Trophoblast cell (in vitro differentiated cells and primary cell): ENCODE data around the gene LRP5.

ENCODE experiments used
- DNase-seq, 2 donors: peaks; one replicate each; pipeline ENCODE4 v3.0.0-alpha.2; 2016
- H2AFZ ChIP-seq: 2 replicates; pipeline ENCODE4 v1.6.1; 2013; ENCODE audit warnings: low read length, moderate library complexity, mild to moderate bottlenecking; ENCODE audit not compliant: insufficient read depth, poor library complexity
- H2AK5ac ChIP-seq: 2 replicates; pipeline ENCODE4 v1.6.1; 2013; ENCODE audit warnings: mild to moderate bottlenecking, low read length
- H2BK120ac ChIP-seq: 2 replicates; pipeline ENCODE4 v1.6.1; 2013; ENCODE audit warnings: low read length, mild to moderate bottlenecking, moderate library complexity; ENCODE audit not compliant: insufficient read depth, poor library complexity
- H2BK12ac ChIP-seq: 2 replicates; pipeline ENCODE4 v1.6.1; 2013; ENCODE audit warnings: mild to moderate bottlenecking, low read length, moderate library complexity
- H2BK5ac ChIP-seq: 2 replicates; pipeline ENCODE4 v1.6.1; 2013; ENCODE audit warnings: low read length, low read depth, moderate library complexity, mild to moderate bottlenecking; ENCODE audit not compliant: poor library complexity
- H3K14ac ChIP-seq: 2 replicates; pipeline ENCODE4 v1.6.1; 2013; ENCODE audit warnings: mild to moderate bottlenecking, low read length
- H3K18ac ChIP-seq: 2 replicates; pipeline ENCODE4 v1.6.1; 2013; ENCODE audit warnings: mild to moderate bottlenecking, low read length
- H3K23ac ChIP-seq: 2 replicates; pipeline ENCODE4 v1.6.1; 2013; ENCODE audit warnings: low read length
- H3K27ac ChIP-seq: 2 replicates; pipeline ENCODE4 v1.5.1; 2013; ENCODE audit warnings: low read depth, mild to moderate bottlenecking, inconsistent platforms, low read length, moderate library complexity
- H3K27me3 ChIP-seq: 2 replicates; pipeline ENCODE4 v1.6.1; 2013; ENCODE audit warnings: inconsistent platforms, mild to moderate bottlenecking, low read length, moderate library complexity; ENCODE audit not compliant: insufficient read depth
- H3K36me3 ChIP-seq, 2 experiments: 1 replicate in 1 of 2; 2 replicates in 1 of 2; pipeline ENCODE4 v1.6.1; 2013; ENCODE audit warnings: low read length in 2 of 2, mild to moderate bottlenecking in 2 of 2, moderate library complexity in 1 of 2; ENCODE audit not compliant: insufficient read depth in 2 of 2, control insufficient read depth in 1 of 2
- H3K4ac ChIP-seq: 2 replicates; pipeline ENCODE4 v1.6.1; 2013; ENCODE audit warnings: low read depth, mild to moderate bottlenecking, low read length, moderate library complexity
- H3K4me1 ChIP-seq, 2 experiments: 1 replicate in 1 of 2; 2 replicates in 1 of 2; pipeline ENCODE4 v1.6.1; 2013; ENCODE audit warnings: low read length in 2 of 2, mild to moderate bottlenecking in 2 of 2, moderate library complexity in 1 of 2; ENCODE audit not compliant: insufficient read depth in 2 of 2, control insufficient read depth in 1 of 2
- H3K4me2 ChIP-seq: 2 replicates; pipeline ENCODE4 v1.6.1; 2013; ENCODE audit warnings: inconsistent platforms, mild to moderate bottlenecking, low read length, moderate library complexity
- H3K4me3 ChIP-seq: 2 replicates; pipeline ENCODE4 v1.5.1; 2013; ENCODE audit warnings: mild to moderate bottlenecking, low read depth, low read length, inconsistent platforms
- H3K79me1 ChIP-seq: one replicate; pipeline ENCODE4 v1.6.1; 2013; ENCODE audit warnings: low read length
- H3K79me2 ChIP-seq: 2 replicates; pipeline ENCODE4 v1.6.1; 2013; ENCODE audit warnings: low read length, mild to moderate bottlenecking; ENCODE audit not compliant: control insufficient read depth, insufficient read depth, poor library complexity
- H3K9ac ChIP-seq: 2 replicates; pipeline ENCODE4 v1.6.1; 2013; ENCODE audit warnings: mild to moderate bottlenecking, low read length
- H3K9me3 ChIP-seq: 2 replicates; pipeline ENCODE4 v1.6.1; 2013; ENCODE audit warnings: low read depth, mild to moderate bottlenecking, control low read depth, inconsistent platforms, low read length; ENCODE audit not compliant: insufficient read depth
- H4K12ac ChIP-seq: 2 replicates; pipeline ENCODE4 v1.6.1; 2013; ENCODE audit warnings: low read depth, mild to moderate bottlenecking, low read length, moderate library complexity
- H4K8ac ChIP-seq: 2 replicates; pipeline ENCODE4 v1.6.1; 2013; ENCODE audit warnings: low read depth, mild to moderate bottlenecking, low read length, moderate library complexity
- H4K91ac ChIP-seq: one replicate; pipeline ENCODE4 v1.6.1; 2013; ENCODE audit warnings: low read depth, mild to moderate bottlenecking, low read length, moderate library complexity
- WGBS: extraction: QIAGEN DNeasy Blood & Tissue Kit; methylation state at CpG from one replicate; pipeline ENCODE4 v1.1.7; 2013; ENCODE audit warnings: missing lambda C conversion rate; ENCODE audit not compliant: insufficient read length, insufficient coverage; ENCODE audit errors: extremely low coverage; 5-methylcytosine and 5-hydroxymethylcytosine counted together

Gene LRP5

GRCh38 chr11:68295940-68296339 is 16.5 kb upstream of the LRP5 start:
- H2BK120ac ChIP-seq: no peak overlapping the region
- no CpG with 5 or more reads among the region's 5 CpGs for WGBS
- no peak overlapping the region for H3K9ac ChIP-seq
- H4K91ac ChIP-seq: no peak overlapping the region
- H3K4ac ChIP-seq: no peak overlapping the region
- no peak overlapping the region for H3K4me2 ChIP-seq
- H2AFZ ChIP-seq: no peak overlapping the region
- no peak overlapping the region for H2BK5ac ChIP-seq
- H3K79me1 ChIP-seq: no peaks in the 10 kb centered on the region
- no peak overlapping the region for H4K12ac ChIP-seq
- H3K23ac ChIP-seq: no peak overlapping the region
- H3K36me3 ChIP-seq: no peaks in the 10 kb centered on the region
- no peak overlapping the region for H2AK5ac ChIP-seq
- no peak overlapping the region for H3K14ac ChIP-seq
- H3K27me3 ChIP-seq: no peaks in the 10 kb centered on the region
- H2BK12ac ChIP-seq: no peak overlapping the region
- no peak overlapping the region for H3K18ac ChIP-seq
- no peak overlapping the region for H4K8ac ChIP-seq
- H3K4me3 ChIP-seq: no peak overlapping the region
- no peak overlapping the region for H3K27ac ChIP-seq
- H3K79me2 ChIP-seq: no peaks in the 10 kb centered on the region
- no peaks in the 10 kb centered on the region for H3K4me1 ChIP-seq
- H3K9me3 ChIP-seq: peaks cover 2% of the 10 kb centered on the region
- no peak for DNase-seq

GRCh38 chr11:68296344-68297051 is 15.9 kb upstream of the LRP5 start:
- Histone ChIP-seq H2BK12ac (no peak overlapping the region), H3K4ac (no peak overlapping the region), H3K9ac (no peak overlapping the region), H3K79me1 (no peaks in the 10 kb centered on the region), H3K4me1 (no peaks in the 10 kb centered on the region), H3K4me2 (no peak overlapping the region), H2BK5ac (no peak overlapping the region), H4K12ac (no peak overlapping the region), H3K23ac (no peak overlapping the region), H3K14ac (no peak overlapping the region), H3K4me3 (no peak overlapping the region), H4K8ac (no peak overlapping the region), H4K91ac (no peak overlapping the region), H3K9me3 (peaks cover 2% of the 10 kb centered on the region), H2BK120ac (no peak overlapping the region), H3K79me2 (no peaks in the 10 kb centered on the region), H2AK5ac (no peak overlapping the region), H3K18ac (no peak overlapping the region), H2AFZ (no peak overlapping the region), H3K27ac (no peak overlapping the region), H3K36me3 (no peaks in the 10 kb centered on the region), H3K27me3 (no peaks in the 10 kb centered on the region)
- no peak for DNase-seq
- no CpG with 5 or more reads among the region's 15 CpGs for WGBS

- Histone ChIP-seq H3K36me3 (no peaks in the 10 kb centered on the region), H3K4ac (no peak overlapping the region), H3K9me3 (peaks cover 2% of the 10 kb centered on the region), H2BK12ac (no peak overlapping the region), H3K4me2 (no peak overlapping the region), H3K79me2 (no peaks in the 10 kb centered on the region), H3K4me1 (no peaks in the 10 kb centered on the region), H4K12ac (no peak overlapping the region), H2BK120ac (no peak overlapping the region), H2BK5ac (no peak overlapping the region), H3K27ac (no peak overlapping the region), H3K27me3 (no peaks in the 10 kb centered on the region), H3K4me3 (no peak overlapping the region), H3K14ac (no peak overlapping the region), H3K9ac (no peak overlapping the region), H3K79me1 (no peaks in the 10 kb centered on the region), H4K91ac (no peak overlapping the region), H2AK5ac (no peak overlapping the region), H3K18ac (no peak overlapping the region), H4K8ac (no peak overlapping the region), H2AFZ (no peak overlapping the region), H3K23ac (no peak overlapping the region)
- DNase-seq: no peak
- WGBS: no CpG with 5 or more reads among the region's 6 CpGs
Measured at GRCh38 chr11:68297052-68297378, 15.4 kb upstream of the LRP5 start.

- H3K4ac ChIP-seq: no peak overlapping the region
- H3K23ac ChIP-seq: no peak overlapping the region
- no peaks in the 10 kb centered on the region for H3K79me2 ChIP-seq
- no peak overlapping the region for H2BK12ac ChIP-seq
- H3K27ac ChIP-seq: no peak overlapping the region
- no peak overlapping the region for H2BK5ac ChIP-seq
- H3K14ac ChIP-seq: no peak overlapping the region
- H2BK120ac ChIP-seq: no peak overlapping the region
- H3K4me1 ChIP-seq: no peaks in the 10 kb centered on the region
- H2AFZ ChIP-seq: no peak overlapping the region
- H3K79me1 ChIP-seq: no peaks in the 10 kb centered on the region
- H4K91ac ChIP-seq: no peak overlapping the region
- no peak overlapping the region for H4K8ac ChIP-seq
- H4K12ac ChIP-seq: no peak overlapping the region
- no peak overlapping the region for H2AK5ac ChIP-seq
- DNase-seq: no peak
- H3K9ac ChIP-seq: no peak overlapping the region
- H3K4me3 ChIP-seq: no peak overlapping the region
- no peaks in the 10 kb centered on the region for H3K27me3 ChIP-seq
- H3K4me2 ChIP-seq: no peak overlapping the region
- no peaks in the 10 kb centered on the region for H3K36me3 ChIP-seq
- H3K9me3 ChIP-seq: peaks cover 2% of the 10 kb centered on the region
- no peak overlapping the region for H3K18ac ChIP-seq
- WGBS: no CpG with 5 or more reads among the region's 10 CpGs
Measured at GRCh38 chr11:68297494-68297811, 14.9 kb upstream of the LRP5 start.
